ENCODE data around the gene MYOG.

MYOG gene

GRCh38 chr1:203085528-203086406 is at the start of gene MYOG:
Gene MYOG, minus strand, starts transcription at chr1:203086012. Its CDS starts 51 bp downstream, at chr1:203085961.
- DNase-seq = peak; percentile 52

DNA sequence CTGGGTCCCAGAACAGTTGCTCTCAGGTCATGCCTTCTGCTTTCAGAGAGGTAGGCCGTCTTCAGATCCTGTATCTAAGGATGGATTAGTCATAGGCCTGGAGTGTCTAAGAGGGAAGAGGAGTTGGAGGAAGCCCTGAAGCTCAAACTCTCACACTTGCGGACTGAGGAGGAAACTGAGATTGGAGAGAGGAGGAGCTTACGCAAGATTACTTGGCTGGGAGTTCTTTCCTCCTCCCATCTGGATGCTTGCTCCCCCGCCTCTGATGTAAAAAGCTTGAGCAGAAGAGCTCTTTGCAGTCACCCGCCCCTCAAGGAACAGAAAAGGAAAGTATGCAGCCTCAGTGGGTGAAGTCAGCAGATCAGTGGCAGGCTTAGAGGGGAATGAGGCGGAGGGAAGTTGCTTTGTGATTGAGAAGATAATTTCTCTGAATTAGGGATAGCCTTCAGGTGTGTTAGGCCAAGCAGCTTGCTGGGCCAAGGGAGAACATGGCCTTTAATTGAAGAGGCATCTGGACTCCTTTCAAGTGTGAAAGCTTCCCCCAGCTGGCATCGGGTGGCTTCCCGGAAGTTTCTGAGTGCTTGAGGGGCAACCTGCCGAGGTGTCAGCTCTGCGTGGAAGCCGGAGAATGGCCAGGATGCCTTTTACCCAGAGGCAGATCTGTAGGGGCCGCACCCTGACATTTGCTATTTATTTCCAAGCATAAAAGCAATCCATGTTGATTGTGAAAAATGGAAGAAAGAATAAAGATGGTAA is 48.3 kb upstream of the MYOG start:
- DNase-seq = no peak

- no peak for DNase-seq
Observed at GRCh38 chr1:203131548-203132200, 45.9 kb upstream of the MYOG start.

DNA sequence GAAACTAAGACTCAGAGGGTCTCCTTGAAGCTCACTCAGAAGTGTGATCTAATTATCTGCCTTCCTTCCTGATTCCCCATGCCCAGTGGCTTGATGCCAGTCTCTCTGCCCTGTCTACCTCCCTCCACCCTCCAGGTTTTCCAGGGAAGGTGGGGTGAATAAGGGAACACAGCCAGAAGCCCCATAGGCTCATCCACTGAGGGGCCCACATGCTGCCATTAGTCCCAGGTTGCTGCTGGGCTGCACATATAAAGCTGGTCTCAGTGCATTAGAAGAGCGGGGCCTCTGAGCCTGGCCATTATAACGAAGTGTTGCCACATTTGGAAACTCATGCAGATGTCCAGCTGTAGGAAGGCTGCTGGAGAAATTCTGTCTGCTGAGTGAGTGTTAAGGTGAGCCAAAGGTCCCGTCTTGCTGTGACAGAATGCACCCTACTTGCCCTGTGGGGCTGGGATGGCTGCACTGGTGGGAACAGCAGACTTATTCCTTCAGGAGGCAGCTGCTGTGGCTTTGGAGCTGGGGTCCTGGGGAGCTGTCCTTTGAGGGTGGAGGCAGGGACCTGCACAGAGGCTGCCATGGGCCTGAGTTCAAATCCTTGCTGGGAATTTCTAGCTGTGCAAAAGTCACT is 44.7 kb upstream of the MYOG start:
- DNase-seq = peak; percentile 32

GRCh38 chr1:203129501-203130231 is 43.9 kb upstream of the MYOG start:
- peak; percentile 48 for DNase-seq

DNA sequence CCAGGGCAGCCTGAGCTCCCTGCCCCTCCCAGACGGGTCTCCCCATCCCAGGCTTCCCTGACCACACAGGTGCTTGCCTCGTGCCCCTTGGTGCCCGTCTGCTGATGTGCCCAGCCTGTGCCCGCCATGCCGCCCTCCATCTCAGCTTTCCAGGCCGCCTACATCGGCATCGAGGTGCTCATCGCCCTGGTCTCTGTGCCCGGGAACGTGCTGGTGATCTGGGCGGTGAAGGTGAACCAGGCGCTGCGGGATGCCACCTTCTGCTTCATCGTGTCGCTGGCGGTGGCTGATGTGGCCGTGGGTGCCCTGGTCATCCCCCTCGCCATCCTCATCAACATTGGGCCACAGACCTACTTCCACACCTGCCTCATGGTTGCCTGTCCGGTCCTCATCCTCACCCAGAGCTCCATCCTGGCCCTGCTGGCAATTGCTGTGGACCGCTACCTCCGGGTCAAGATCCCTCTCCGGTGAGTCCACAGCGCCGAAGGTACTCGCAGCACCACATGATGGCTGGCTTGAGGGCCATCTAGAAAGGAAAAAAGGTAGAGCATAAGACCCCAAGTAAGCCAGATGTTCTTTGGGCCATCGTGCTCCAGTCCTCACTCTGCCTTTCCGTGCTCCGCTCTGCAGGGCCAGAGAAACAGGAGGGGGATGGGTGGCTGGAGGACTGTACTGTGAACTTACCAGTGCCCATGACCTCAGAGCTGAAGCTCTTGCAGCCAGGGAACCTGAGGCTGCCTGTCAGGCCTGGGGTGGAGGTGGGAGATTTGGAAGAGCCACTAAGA is 43.1 kb upstream of the MYOG start:
- peak; percentile 36 for DNase-seq

- DNase-seq = no peak
Observed at GRCh38 chr1:203128431-203128715, 42.6 kb upstream of the MYOG start.

GRCh38 chr1:203127666-203128430 is 42.0 kb upstream of the MYOG start, which contains the start of gene ADORA1:
Gene ADORA1, plus strand, starts transcription at chr1:203127726. Its CDS starts 1,116 bp downstream, at chr1:203128842.
- DNase-seq = peak; percentile 65

- DNase-seq = peak; percentile 37
Observed at GRCh38 chr1:203126866-203127665, 41.3 kb upstream of the MYOG start.

DNA sequence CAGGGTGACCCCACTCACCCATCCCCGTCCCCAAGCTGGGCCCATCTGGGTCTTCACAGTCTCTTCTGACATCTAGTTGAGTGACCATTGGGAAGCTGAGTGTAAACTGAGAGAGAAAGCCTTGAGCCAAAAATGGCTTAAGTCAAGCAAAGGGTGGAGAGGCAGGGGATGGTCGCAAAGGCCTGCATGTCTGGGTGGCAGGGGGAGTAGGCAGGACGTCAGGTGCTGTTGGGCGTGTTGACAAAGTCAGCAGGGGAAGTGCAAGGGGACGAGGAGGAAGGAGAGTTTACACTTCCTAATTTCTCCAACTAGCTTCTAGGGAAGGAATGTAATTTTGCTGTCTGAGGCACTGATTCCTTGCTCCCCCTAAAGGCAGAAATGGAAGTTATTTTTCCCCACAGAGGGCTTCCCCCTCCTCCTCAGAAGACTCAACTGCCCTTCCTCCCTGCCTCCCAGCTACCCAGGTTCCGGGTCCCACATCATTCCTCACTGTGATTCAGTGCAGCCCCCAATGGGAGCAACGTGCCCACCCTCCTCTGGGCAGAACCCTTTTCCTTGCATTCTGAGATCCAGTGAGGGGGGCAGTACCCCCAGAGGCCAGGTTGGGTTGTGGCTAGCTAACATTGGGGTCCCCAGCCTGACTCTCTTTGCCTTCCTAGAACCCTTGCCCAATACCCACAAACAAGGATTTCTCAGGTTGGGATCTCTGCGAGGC is 40.5 kb upstream of the MYOG start:
- peak; percentile 28 for DNase-seq

GRCh38 chr1:203124546-203125317 is 38.9 kb upstream of the MYOG start:
- peak; percentile 32 for DNase-seq

DNA sequence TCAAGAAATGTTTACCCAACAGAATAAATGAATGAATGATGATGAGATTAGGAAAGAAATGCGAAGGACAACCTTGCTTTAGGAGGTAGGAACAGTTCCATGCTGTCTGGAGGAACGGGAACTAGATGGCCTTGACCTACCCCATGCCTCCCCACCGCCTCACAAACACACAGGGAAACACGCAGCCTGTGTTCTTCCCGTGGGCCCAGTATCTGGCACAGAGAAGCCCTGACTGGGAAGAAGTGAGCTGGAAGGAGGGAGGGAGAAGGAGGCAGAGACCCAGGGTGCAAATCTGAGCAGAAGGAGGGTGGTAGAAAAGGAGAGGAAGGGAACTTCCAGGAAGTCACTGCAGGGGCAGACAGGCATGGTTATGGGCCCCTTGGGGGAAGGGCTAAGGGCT is 38.2 kb upstream of the MYOG start:
- peak; percentile 26 for DNase-seq

- DNase-seq = peak; percentile 6
Observed at GRCh38 chr1:203122159-203122558, 36.3 kb upstream of the MYOG start.

DNA sequence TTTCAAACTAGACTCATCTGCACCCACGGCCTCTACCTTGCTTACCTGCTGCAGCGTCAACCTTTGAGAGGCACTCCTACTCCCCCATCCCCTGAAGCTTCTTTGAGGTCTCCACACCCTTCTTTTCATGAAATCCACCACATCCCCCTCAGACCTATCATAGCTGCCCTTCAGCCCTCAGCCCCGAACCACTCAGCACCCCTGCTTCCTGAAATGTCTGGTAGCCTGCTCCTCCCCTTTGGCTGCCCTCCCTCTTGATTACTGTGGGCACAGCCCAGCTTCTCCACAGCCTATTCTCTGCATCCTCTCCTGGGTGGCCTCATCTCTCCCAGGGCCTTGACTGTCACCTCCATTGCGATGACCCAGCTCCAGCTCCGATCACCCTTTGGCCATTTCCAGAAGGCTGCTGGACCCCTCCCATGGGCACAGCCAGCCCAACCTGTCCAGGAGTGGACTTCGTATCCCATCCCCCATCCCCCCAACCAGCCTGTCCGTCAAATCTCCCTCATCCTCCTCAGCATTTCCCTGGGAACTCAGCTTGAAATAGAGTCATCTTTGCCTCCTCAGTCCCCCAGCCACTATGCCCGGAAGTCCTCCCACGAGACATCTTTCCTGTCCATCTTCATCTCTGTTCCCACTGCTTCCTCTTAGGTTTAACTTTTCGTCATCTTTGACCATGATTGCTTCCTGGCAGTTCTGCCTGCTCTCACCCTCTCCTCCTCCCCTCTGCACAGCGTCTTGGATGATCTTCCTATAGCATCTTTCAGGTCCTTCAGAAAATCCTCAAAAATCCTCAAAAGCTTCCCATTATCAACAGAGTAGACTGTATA is 35.6 kb upstream of the MYOG start:
- DNase-seq = no peak

- no peak for DNase-seq
Observed at GRCh38 chr1:203120325-203121153, 34.7 kb upstream of the MYOG start.

All from right forelimb (tissue), 1 donor.